HepG2 (cell line): ENCODE measurements around the gene CRYBA2. TPM values are rescaled to one million over a fixed set of nuclear protein-coding genes. Genes with fewer than 3 reads are reported as not detected.

ENCODE experiments used
- ATAC-seq: fragments of 200-7000 bp; cut with Tn5 transposase; 3 replicates; pipeline ENCODE4 v1.9.1; 2020; ENCODE audit warnings: mild to moderate bottlenecking, moderate library complexity
- BruUV-seq: library from RNA; stranded (reverse); fragments of 400-500 nt; replicated peaks from 2 replicates; lab custom pipeline; 2021; lab: Mats Ljungman, UMichigan
- CTCF ChIA-PET: fragments of 300-600 bp; formaldehyde crosslinking; extraction: SDS; loops from one replicate; lab custom pipeline; 2021; ENCODE audit warnings: low total read pairs, inconsistent platforms, low intra/inter-chr PET ratio; lab: Yijun Ruan, JAX
- POLR2A ChIA-PET: fragments of 350-600 bp; sonication (Branson Sonifier 250); formaldehyde crosslinking; loops from one replicate; lab custom pipeline; 2020; ENCODE audit warnings: antibody characterized with exemption, inconsistent platforms; lab: Yijun Ruan, JAX
- DNase-seq: peaks from one replicate; pipeline ENCODE4 v3.0.0-alpha.2; 2015; ENCODE audit warnings: low spot score
- FAIRE-seq: peaks from 3 replicates; lab custom pipeline; 2011; peaks lifted over from hg19 to GRCh38; lab: Jason Lieb, UNC
- H2AFZ ChIP-seq: one replicate; pipeline ENCODE4 v1.6.1; 2011; ENCODE audit warnings: low read length, inconsistent platforms
- H3K27ac ChIP-seq: fragments of 300-600 bp; 3 replicates; pipeline ENCODE4 v1.8.0; 2011; ENCODE audit warnings: mixed run types, mild to moderate bottlenecking, mixed read lengths, low read length, inconsistent platforms; ENCODE audit not compliant: insufficient read depth; ENCODE audit errors: extremely low read length
- H3K27me3 ChIP-seq, 2 experiments: fragments of 200-600 bp in 1 of 2; 2 replicates in 1 of 2; 3 replicates in 1 of 2; pipeline versions ENCODE4 v1.6.0 to v1.8.0; 2011; ENCODE audit warnings: low read length in 2 of 2, mild to moderate bottlenecking in 2 of 2, moderate library complexity in 2 of 2, inconsistent platforms in 1 of 2; ENCODE audit not compliant: insufficient read depth in 2 of 2, control insufficient read depth in 1 of 2
- H3K36me3 ChIP-seq, 2 experiments: fragments of 200-600 bp in 1 of 2; replicated peaks in 1 of 2; 2 replicates in 1 of 2; 3 replicates in 1 of 2; pipeline versions ENCODE4 v1.5.1 to v1.8.0; 2011; ENCODE audit warnings: low read length in 2 of 2, inconsistent platforms in 1 of 2; ENCODE audit not compliant: insufficient read depth in 2 of 2, control insufficient read depth in 1 of 2
- H3K4me1 ChIP-seq: 2 replicates; pipeline ENCODE4 v1.5.1; 2012; ENCODE audit warnings: low read length, inconsistent platforms; ENCODE audit not compliant: insufficient read depth
- H3K4me2 ChIP-seq: 2 replicates; pipeline ENCODE4 v1.6.0; 2011; ENCODE audit warnings: low read depth, low read length, inconsistent platforms
- H3K4me3 ChIP-seq, 3 experiments: fragments of 200-600 bp in 1 of 3; sonication (generic), shearing (Covaris generic) in 1 of 3; replicated peaks in 1 of 3; 2 replicates each; pipeline ENCODE4 v1.5.1; 2011 to 2016; ENCODE audit warnings: low read length in 3 of 3, inconsistent platforms in 2 of 3, low read depth in 2 of 3, mild to moderate bottlenecking in 2 of 3, control low read depth in 1 of 3, mixed read lengths in 1 of 3; ENCODE audit not compliant: insufficient read depth in 1 of 3
- H3K79me2 ChIP-seq: one replicate; pipeline ENCODE4 v1.6.1; 2011; ENCODE audit warnings: low read length, inconsistent platforms; ENCODE audit not compliant: insufficient read depth
- H3K9ac ChIP-seq: 2 replicates; pipeline ENCODE4 v1.6.0; 2011; ENCODE audit warnings: mild to moderate bottlenecking, low read depth, low read length, inconsistent platforms; ENCODE audit not compliant: insufficient read depth
- H3K9me3 ChIP-seq: 2 replicates; pipeline ENCODE4 v1.5.1; 2012; ENCODE audit warnings: mild to moderate bottlenecking, low read length
- H4K20me1 ChIP-seq: 2 replicates; pipeline ENCODE4 v1.6.0; 2011; ENCODE audit warnings: inconsistent platforms, mild to moderate bottlenecking, low read length, moderate library complexity; ENCODE audit not compliant: insufficient read depth
- MATR3 ChIP-seq: sonication (generic); formaldehyde crosslinking; IDR thresholded peaks from 2 replicates; pipeline ENCODE4 v1.4.0; 2020; ENCODE audit warnings: missing genetic modification reagents
- MYNN ChIP-seq: sonication (generic); formaldehyde crosslinking; IDR thresholded peaks from 2 replicates; pipeline ENCODE4 v1.4.0; 2020; ENCODE audit warnings: mild to moderate bottlenecking, low read depth, missing genetic modification reagents
- PPARG ChIP-seq: conservative IDR thresholded peaks from 2 replicates; pipeline ENCODE4 v1.6.1; 2016; ENCODE audit warnings: missing biosample characterization, missing genetic modification reagents
- SMAD3 ChIP-seq: sonication (generic); formaldehyde crosslinking; IDR thresholded peaks from 2 replicates; pipeline ENCODE4 v1.4.0; 2020; ENCODE audit warnings: missing genetic modification reagents
- SMYD3 ChIP-seq: sonication (generic); formaldehyde crosslinking; IDR thresholded peaks from 2 replicates; pipeline ENCODE4 v1.8.1; 2023; ENCODE audit warnings: mild to moderate bottlenecking, missing genetic modification reagents
- TCF7L2 ChIP-seq: IDR thresholded peaks from 2 replicates; pipeline ENCODE4 v1.6.1; 2011; ENCODE audit warnings: mild to moderate bottlenecking, low read depth, low read length, moderate library complexity
- ZKSCAN1 ChIP-seq: fragments of 150-350 bp; IDR thresholded peaks from 2 replicates; pipeline ENCODE4 v1.6.1; 2014; ENCODE audit warnings: low read length
- ZMYM4 ChIP-seq: sonication (generic); formaldehyde crosslinking; IDR thresholded peaks from 2 replicates; pipeline ENCODE4 v1.8.1; 2023; ENCODE audit warnings: mild to moderate bottlenecking, missing genetic modification reagents
- ZNF383 ChIP-seq: sonication (generic); formaldehyde crosslinking; IDR thresholded peaks from 2 replicates; pipeline ENCODE4 v1.4.0; 2020; ENCODE audit warnings: missing genetic modification reagents, mild to moderate bottlenecking, borderline replicate concordance
- ZNF468 ChIP-seq: sonication (generic); formaldehyde crosslinking; IDR thresholded peaks from 2 replicates; pipeline ENCODE4 v1.8.0; 2022; ENCODE audit warnings: mild to moderate bottlenecking, moderate library complexity, missing genetic modification reagents
- ZNF530 ChIP-seq: sonication (generic); formaldehyde crosslinking; IDR thresholded peaks from 2 replicates; pipeline ENCODE4 v1.5.0; 2020; ENCODE audit warnings: low read depth, mild to moderate bottlenecking, missing genetic modification reagents
- ZNF616 ChIP-seq: sonication (generic); formaldehyde crosslinking; IDR thresholded peaks from 2 replicates; pipeline ENCODE4 v1.5.0; 2020; ENCODE audit warnings: low read depth, mild to moderate bottlenecking, missing genetic modification reagents
- ZNF747 ChIP-seq: sonication (generic); formaldehyde crosslinking; IDR thresholded peaks from 2 replicates; pipeline ENCODE4 v1.8.1; 2023; ENCODE audit warnings: missing genetic modification reagents, mild to moderate bottlenecking, borderline replicate concordance
- WGBS: methylation state at CpG from one replicate; pipeline ENCODE4 v1.1.6; 2017; ENCODE audit warnings: low lambda C conversion rate; 5-methylcytosine and 5-hydroxymethylcytosine counted together
- in situ Hi-C: cut with HindIII; loops from 2 replicates; pipeline ENCODE4 v1.10.0; 2017; ENCODE audit warnings: low pct_unique_long_range_greater_than_20kb; ENCODE audit not compliant: extremely low pct_ligation_motif_present
- intact Hi-C: fragments of 100-400 bp; cut with micrococcal nuclease; formaldehyde crosslinking; loops from one replicate; pipeline ENCODE4 v1.10.0; 2022; ENCODE audit not compliant: unreplicated experiment
- polyA plus RNA-seq, 8 experiments: library from polyadenylated mRNA; depleted of rRNA in 3 of 8; stranded (reverse) in 7 of 8; unstranded in 1 of 8; fragments of >200 nt; fragmentation: Illumina TruSeq in 4 of 8; extraction: Trizol in 4 of 8; gene quantifications; 2 replicates each; pipeline versions ENCODE4 v1.2.1 to v1.2.3, GENCODE V29; 2011 to 2016; ENCODE audit warnings: low read depth in 4 of 8, missing spikeins in 1 of 8, mixed read lengths in 1 of 8; ENCODE audit not compliant: insufficient read depth in 1 of 8
- total RNA-seq, 5 experiments: library from RNA; depleted of rRNA; stranded (reverse); fragments of >200 nt; fragmentation: Illumina TruSeq; extraction: Trizol; gene quantifications; 2 replicates each; pipeline ENCODE4 v1.2.3, GENCODE V29; 2016; ENCODE audit warnings: low read depth in 1 of 5
- TF ChIP-seq, protein P1 (sequence below): IDR thresholded peaks from 2 replicates; pipeline ENCODE4 v1.6.1; 2016; ENCODE audit warnings: missing genetic modification reagents, missing compliant biosample characterization
- TF ChIP-seq, protein P2 (sequence below): sonication (generic); formaldehyde crosslinking; IDR thresholded peaks from 2 replicates; pipeline ENCODE4 v1.4.0; 2020; ENCODE audit warnings: missing genetic modification reagents
- TF ChIP-seq, protein P3 (sequence below): sonication (generic); formaldehyde crosslinking; IDR thresholded peaks from 2 replicates; pipeline ENCODE4 v1.9.0; 2021; ENCODE audit warnings: missing genetic modification reagents, borderline replicate concordance
- TF ChIP-seq, protein P4 (sequence below): sonication (generic); formaldehyde crosslinking; IDR thresholded peaks from 2 replicates; pipeline ENCODE4 v1.8.1; 2022; ENCODE audit warnings: mild to moderate bottlenecking, missing genetic modification reagents

The CRYBA2 gene
- total and polyA plus RNA-seq, 2 of the 13 experiments (the other 11 are each of a cell fraction or from before 2014, with no cell fraction given) = not detected

DNA sequence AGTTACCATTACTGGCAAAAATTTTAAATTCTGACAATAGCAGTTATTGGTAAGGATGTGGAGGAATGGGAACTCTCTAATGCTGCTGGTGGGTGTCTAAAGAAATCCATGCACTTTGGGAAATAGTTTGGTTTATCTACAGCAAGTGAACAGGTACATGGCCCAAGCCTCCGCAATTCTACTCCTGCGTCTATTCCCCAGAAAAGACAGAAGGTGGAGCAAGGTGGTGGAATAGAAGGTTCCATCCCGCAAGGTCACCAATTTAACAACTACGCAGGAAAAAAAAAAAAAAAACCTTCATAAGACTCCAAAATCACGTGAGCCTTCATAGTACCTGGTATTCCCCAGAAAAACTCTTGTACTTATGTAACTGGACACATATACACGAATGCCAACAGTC, 41.6 kb upstream of the CRYBA2 start:
- Histone ChIP-seq H3K36me3 (no peaks in the 10 kb centered on the region), H3K79me2 (no peaks in the 10 kb centered on the region), H3K4me2 (no peak overlapping the region), H3K27ac (no peak overlapping the region), H3K27me3 (peaks cover 9 to 48% of the 10 kb centered on the region in 2 experiments; a peak in 4 of 5 replicates), H3K9ac (no peak overlapping the region), H3K9me3 (no peaks in the 10 kb centered on the region), H2AFZ (no peak overlapping the region), H3K4me1 (peaks cover 14% of the 10 kb centered on the region), H4K20me1 (peaks cover 9% of the 10 kb centered on the region; the same call in 1 of the 2 replicates), H3K4me3 (no peak overlapping the region)
- ATAC-seq = no peak
- 7% methylated on average over 6 of the region's 6 CpGs for WGBS
- no peak for DNase-seq
- in situ Hi-C loops = no loop called here
- no TSS peak for BruUV-seq
- no peak for FAIRE-seq
- ChIA-PET POLR2A (no interaction called here), CTCF (no interaction called here)
- intact Hi-C loops = no loop called here
- no peak for TF ChIP-seq ZNF616
- TF ChIP-seq PPARG (CRISPR knock-in tag) = no peak
- no peak for TF ChIP-seq ZMYM4 (CRISPR knock-in tag)
- no peak for TF ChIP-seq MATR3 (CRISPR knock-in tag)
- TF ChIP-seq ZNF468 (CRISPR knock-in tag) = no peak
- TF ChIP-seq, protein P1, sequence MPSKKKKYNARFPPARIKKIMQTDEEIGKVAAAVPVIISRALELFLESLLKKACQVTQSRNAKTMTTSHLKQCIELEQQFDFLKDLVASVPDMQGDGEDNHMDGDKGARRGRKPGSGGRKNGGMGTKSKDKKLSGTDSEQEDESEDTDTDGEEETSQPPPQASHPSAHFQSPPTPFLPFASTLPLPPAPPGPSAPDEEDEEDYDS (CRISPR knock-in tag) = no peak
- no peak for TF ChIP-seq SMYD3 (CRISPR knock-in tag)
- TF ChIP-seq ZKSCAN1 = no peak
- no peak for TF ChIP-seq ZNF530 (CRISPR knock-in tag)
- TF ChIP-seq MYNN (CRISPR knock-in tag) = no peak
- TF ChIP-seq, protein P2, sequence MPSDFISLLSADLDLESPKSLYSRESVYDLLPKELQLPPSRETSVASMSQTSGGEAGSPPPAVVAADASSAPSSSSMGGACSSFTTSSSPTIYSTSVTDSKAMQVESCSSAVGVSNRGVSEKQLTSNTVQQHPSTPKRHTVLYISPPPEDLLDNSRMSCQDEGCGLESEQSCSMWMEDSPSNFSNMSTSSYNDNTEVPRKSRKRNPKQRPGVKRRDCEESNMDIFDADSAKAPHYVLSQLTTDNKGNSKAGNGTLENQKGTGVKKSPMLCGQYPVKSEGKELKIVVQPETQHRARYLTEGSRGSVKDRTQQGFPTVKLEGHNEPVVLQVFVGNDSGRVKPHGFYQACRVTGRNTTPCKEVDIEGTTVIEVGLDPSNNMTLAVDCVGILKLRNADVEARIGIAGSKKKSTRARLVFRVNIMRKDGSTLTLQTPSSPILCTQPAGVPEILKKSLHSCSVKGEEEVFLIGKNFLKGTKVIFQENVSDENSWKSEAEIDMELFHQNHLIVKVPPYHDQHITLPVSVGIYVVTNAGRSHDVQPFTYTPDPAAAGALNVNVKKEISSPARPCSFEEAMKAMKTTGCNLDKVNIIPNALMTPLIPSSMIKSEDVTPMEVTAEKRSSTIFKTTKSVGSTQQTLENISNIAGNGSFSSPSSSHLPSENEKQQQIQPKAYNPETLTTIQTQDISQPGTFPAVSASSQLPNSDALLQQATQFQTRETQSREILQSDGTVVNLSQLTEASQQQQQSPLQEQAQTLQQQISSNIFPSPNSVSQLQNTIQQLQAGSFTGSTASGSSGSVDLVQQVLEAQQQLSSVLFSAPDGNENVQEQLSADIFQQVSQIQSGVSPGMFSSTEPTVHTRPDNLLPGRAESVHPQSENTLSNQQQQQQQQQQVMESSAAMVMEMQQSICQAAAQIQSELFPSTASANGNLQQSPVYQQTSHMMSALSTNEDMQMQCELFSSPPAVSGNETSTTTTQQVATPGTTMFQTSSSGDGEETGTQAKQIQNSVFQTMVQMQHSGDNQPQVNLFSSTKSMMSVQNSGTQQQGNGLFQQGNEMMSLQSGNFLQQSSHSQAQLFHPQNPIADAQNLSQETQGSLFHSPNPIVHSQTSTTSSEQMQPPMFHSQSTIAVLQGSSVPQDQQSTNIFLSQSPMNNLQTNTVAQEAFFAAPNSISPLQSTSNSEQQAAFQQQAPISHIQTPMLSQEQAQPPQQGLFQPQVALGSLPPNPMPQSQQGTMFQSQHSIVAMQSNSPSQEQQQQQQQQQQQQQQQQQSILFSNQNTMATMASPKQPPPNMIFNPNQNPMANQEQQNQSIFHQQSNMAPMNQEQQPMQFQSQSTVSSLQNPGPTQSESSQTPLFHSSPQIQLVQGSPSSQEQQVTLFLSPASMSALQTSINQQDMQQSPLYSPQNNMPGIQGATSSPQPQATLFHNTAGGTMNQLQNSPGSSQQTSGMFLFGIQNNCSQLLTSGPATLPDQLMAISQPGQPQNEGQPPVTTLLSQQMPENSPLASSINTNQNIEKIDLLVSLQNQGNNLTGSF (CRISPR knock-in tag) = no peak
- TF ChIP-seq SMAD3 (CRISPR knock-in tag) = no peak
- TF ChIP-seq, protein P3, sequence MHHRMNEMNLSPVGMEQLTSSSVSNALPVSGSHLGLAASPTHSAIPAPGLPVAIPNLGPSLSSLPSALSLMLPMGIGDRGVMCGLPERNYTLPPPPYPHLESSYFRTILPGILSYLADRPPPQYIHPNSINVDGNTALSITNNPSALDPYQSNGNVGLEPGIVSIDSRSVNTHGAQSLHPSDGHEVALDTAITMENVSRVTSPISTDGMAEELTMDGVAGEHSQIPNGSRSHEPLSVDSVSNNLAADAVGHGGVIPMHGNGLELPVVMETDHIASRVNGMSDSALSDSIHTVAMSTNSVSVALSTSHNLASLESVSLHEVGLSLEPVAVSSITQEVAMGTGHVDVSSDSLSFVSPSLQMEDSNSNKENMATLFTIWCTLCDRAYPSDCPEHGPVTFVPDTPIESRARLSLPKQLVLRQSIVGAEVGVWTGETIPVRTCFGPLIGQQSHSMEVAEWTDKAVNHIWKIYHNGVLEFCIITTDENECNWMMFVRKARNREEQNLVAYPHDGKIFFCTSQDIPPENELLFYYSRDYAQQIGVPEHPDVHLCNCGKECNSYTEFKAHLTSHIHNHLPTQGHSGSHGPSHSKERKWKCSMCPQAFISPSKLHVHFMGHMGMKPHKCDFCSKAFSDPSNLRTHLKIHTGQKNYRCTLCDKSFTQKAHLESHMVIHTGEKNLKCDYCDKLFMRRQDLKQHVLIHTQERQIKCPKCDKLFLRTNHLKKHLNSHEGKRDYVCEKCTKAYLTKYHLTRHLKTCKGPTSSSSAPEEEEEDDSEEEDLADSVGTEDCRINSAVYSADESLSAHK (CRISPR knock-in tag) = no peak
- TF ChIP-seq ZNF383 (CRISPR knock-in tag) = no peak
- TF ChIP-seq, protein P4, sequence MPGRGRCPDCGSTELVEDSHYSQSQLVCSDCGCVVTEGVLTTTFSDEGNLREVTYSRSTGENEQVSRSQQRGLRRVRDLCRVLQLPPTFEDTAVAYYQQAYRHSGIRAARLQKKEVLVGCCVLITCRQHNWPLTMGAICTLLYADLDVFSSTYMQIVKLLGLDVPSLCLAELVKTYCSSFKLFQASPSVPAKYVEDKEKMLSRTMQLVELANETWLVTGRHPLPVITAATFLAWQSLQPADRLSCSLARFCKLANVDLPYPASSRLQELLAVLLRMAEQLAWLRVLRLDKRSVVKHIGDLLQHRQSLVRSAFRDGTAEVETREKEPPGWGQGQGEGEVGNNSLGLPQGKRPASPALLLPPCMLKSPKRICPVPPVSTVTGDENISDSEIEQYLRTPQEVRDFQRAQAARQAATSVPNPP (CRISPR knock-in tag) = no peak
- no peak for TF ChIP-seq TCF7L2
- TF ChIP-seq ZNF747 = no peak
